ENCODE data around the gene TLE2. TPM values are rescaled to one million over a fixed set of nuclear protein-coding genes. Genes with fewer than 3 reads are reported as not detected.
A peak's percentile ranks its signal among the peaks of the same experiment; 100 is the strongest.

The TLE2 gene
- total and polyA plus RNA-seq, 9 of the 15 experiments (the other 6 are each of a cell fraction or from before 2014, with no cell fraction given), result 0.35 to 13.1 (median 6.2) TPM

DNA sequence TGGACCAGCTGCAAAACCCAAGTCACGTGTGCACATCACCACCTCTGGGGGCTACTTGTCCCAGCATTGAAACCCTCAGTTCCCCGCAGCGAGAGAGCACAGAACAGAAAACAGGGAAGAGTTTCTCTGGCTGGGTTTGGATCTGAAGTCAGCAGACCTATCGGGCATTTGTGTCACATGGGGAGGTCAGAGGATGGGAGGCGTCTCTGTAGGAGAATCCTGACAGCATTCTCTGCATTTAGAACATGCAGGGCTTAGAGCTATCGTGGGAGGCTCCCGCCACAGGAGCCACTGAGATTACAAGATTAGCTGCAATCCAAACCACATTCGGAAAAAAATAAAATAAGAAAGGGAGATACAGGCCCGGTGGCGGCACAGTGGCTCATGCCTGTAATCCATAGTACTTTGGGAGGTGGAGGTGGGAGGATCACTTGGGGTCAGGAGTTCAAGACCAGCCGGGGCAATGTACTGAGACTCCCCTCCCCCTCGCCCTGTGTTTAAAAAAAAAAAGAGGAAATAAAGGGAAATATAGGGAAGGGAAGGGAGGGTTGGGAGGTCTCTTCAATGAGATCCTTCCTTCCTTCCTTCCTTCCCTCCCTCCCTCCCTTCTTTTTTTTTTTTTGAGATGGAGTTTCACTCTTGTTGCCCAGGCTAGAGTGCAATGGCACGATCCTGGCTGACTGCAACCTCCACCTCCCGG, 54.6 kb downstream of the TLE2 start (continued):
- TF ChIP-seq, protein P1, sequence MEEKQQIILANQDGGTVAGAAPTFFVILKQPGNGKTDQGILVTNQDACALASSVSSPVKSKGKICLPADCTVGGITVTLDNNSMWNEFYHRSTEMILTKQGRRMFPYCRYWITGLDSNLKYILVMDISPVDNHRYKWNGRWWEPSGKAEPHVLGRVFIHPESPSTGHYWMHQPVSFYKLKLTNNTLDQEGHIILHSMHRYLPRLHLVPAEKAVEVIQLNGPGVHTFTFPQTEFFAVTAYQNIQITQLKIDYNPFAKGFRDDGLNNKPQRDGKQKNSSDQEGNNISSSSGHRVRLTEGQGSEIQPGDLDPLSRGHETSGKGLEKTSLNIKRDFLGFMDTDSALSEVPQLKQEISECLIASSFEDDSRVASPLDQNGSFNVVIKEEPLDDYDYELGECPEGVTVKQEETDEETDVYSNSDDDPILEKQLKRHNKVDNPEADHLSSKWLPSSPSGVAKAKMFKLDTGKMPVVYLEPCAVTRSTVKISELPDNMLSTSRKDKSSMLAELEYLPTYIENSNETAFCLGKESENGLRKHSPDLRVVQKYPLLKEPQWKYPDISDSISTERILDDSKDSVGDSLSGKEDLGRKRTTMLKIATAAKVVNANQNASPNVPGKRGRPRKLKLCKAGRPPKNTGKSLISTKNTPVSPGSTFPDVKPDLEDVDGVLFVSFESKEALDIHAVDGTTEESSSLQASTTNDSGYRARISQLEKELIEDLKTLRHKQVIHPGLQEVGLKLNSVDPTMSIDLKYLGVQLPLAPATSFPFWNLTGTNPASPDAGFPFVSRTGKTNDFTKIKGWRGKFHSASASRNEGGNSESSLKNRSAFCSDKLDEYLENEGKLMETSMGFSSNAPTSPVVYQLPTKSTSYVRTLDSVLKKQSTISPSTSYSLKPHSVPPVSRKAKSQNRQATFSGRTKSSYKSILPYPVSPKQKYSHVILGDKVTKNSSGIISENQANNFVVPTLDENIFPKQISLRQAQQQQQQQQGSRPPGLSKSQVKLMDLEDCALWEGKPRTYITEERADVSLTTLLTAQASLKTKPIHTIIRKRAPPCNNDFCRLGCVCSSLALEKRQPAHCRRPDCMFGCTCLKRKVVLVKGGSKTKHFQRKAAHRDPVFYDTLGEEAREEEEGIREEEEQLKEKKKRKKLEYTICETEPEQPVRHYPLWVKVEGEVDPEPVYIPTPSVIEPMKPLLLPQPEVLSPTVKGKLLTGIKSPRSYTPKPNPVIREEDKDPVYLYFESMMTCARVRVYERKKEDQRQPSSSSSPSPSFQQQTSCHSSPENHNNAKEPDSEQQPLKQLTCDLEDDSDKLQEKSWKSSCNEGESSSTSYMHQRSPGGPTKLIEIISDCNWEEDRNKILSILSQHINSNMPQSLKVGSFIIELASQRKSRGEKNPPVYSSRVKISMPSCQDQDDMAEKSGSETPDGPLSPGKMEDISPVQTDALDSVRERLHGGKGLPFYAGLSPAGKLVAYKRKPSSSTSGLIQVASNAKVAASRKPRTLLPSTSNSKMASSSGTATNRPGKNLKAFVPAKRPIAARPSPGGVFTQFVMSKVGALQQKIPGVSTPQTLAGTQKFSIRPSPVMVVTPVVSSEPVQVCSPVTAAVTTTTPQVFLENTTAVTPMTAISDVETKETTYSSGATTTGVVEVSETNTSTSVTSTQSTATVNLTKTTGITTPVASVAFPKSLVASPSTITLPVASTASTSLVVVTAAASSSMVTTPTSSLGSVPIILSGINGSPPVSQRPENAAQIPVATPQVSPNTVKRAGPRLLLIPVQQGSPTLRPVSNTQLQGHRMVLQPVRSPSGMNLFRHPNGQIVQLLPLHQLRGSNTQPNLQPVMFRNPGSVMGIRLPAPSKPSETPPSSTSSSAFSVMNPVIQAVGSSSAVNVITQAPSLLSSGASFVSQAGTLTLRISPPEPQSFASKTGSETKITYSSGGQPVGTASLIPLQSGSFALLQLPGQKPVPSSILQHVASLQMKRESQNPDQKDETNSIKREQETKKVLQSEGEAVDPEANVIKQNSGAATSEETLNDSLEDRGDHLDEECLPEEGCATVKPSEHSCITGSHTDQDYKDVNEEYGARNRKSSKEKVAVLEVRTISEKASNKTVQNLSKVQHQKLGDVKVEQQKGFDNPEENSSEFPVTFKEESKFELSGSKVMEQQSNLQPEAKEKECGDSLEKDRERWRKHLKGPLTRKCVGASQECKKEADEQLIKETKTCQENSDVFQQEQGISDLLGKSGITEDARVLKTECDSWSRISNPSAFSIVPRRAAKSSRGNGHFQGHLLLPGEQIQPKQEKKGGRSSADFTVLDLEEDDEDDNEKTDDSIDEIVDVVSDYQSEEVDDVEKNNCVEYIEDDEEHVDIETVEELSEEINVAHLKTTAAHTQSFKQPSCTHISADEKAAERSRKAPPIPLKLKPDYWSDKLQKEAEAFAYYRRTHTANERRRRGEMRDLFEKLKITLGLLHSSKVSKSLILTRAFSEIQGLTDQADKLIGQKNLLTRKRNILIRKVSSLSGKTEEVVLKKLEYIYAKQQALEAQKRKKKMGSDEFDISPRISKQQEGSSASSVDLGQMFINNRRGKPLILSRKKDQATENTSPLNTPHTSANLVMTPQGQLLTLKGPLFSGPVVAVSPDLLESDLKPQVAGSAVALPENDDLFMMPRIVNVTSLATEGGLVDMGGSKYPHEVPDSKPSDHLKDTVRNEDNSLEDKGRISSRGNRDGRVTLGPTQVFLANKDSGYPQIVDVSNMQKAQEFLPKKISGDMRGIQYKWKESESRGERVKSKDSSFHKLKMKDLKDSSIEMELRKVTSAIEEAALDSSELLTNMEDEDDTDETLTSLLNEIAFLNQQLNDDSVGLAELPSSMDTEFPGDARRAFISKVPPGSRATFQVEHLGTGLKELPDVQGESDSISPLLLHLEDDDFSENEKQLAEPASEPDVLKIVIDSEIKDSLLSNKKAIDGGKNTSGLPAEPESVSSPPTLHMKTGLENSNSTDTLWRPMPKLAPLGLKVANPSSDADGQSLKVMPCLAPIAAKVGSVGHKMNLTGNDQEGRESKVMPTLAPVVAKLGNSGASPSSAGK (IDR thresholded peaks at IDR 0.05), result no peak
- TF ChIP-seq ZNF263 (CRISPR knock-in tag; IDR thresholded peaks at IDR 0.05; ENCODE audit: borderline replicate concordance) (peak; percentile 40; the same call in 1 of the 2 replicates), ZEB2 (IDR thresholded peaks at IDR 0.05) (peak; percentile 70; the same call in 1 of the 2 replicates), RBFOX2 (IDR thresholded peaks at IDR 0.05; ENCODE audit: low read depth, low read length) (no peak)
- TF ChIP-seq, protein P2, sequence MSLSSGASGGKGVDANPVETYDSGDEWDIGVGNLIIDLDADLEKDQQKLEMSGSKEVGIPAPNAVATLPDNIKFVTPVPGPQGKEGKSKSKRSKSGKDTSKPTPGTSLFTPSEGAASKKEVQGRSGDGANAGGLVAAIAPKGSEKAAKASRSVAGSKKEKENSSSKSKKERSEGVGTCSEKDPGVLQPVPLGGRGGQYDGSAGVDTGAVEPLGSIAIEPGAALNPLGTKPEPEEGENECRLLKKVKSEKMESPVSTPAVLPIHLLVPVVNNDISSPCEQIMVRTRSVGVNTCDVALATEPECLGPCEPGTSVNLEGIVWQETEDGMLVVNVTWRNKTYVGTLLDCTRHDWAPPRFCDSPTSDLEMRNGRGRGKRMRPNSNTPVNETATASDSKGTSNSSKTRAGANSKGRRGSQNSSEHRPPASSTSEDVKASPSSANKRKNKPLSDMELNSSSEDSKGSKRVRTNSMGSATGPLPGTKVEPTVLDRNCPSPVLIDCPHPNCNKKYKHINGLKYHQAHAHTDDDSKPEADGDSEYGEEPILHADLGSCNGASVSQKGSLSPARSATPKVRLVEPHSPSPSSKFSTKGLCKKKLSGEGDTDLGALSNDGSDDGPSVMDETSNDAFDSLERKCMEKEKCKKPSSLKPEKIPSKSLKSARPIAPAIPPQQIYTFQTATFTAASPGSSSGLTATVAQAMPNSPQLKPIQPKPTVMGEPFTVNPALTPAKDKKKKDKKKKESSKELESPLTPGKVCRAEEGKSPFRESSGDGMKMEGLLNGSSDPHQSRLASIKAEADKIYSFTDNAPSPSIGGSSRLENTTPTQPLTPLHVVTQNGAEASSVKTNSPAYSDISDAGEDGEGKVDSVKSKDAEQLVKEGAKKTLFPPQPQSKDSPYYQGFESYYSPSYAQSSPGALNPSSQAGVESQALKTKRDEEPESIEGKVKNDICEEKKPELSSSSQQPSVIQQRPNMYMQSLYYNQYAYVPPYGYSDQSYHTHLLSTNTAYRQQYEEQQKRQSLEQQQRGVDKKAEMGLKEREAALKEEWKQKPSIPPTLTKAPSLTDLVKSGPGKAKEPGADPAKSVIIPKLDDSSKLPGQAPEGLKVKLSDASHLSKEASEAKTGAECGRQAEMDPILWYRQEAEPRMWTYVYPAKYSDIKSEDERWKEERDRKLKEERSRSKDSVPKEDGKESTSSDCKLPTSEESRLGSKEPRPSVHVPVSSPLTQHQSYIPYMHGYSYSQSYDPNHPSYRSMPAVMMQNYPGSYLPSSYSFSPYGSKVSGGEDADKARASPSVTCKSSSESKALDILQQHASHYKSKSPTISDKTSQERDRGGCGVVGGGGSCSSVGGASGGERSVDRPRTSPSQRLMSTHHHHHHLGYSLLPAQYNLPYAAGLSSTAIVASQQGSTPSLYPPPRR (CRISPR knock-in tag; IDR thresholded peaks at IDR 0.05; ENCODE audit: borderline replicate concordance), result peak; percentile 91; the same call in 1 of the 2 replicates
- TF ChIP-seq, protein P3, sequence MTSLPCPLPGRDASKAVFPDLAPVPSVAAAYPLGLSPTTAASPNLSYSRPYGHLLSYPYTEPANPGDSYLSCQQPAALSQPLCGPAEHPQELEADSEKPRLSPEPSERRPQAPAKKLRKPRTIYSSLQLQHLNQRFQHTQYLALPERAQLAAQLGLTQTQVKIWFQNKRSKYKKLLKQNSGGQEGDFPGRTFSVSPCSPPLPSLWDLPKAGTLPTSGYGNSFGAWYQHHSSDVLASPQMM (CRISPR knock-in tag; IDR thresholded peaks at IDR 0.05), result no peak
- TF ChIP-seq, protein P4, sequence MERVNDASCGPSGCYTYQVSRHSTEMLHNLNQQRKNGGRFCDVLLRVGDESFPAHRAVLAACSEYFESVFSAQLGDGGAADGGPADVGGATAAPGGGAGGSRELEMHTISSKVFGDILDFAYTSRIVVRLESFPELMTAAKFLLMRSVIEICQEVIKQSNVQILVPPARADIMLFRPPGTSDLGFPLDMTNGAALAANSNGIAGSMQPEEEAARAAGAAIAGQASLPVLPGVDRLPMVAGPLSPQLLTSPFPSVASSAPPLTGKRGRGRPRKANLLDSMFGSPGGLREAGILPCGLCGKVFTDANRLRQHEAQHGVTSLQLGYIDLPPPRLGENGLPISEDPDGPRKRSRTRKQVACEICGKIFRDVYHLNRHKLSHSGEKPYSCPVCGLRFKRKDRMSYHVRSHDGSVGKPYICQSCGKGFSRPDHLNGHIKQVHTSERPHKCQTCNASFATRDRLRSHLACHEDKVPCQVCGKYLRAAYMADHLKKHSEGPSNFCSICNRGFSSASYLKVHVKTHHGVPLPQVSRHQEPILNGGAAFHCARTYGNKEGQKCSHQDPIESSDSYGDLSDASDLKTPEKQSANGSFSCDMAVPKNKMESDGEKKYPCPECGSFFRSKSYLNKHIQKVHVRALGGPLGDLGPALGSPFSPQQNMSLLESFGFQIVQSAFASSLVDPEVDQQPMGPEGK (CRISPR knock-in tag; IDR thresholded peaks at IDR 0.05; ENCODE audit: borderline replicate concordance), result no peak
